Measurements from ENCODE around the gene CCNY. TPM values are rescaled to one million over a fixed set of nuclear protein-coding genes. Genes with fewer than 3 reads are reported as not detected.

Gene CCNY
- total RNA-seq, 1 donor, result 68.6 TPM

DNA sequence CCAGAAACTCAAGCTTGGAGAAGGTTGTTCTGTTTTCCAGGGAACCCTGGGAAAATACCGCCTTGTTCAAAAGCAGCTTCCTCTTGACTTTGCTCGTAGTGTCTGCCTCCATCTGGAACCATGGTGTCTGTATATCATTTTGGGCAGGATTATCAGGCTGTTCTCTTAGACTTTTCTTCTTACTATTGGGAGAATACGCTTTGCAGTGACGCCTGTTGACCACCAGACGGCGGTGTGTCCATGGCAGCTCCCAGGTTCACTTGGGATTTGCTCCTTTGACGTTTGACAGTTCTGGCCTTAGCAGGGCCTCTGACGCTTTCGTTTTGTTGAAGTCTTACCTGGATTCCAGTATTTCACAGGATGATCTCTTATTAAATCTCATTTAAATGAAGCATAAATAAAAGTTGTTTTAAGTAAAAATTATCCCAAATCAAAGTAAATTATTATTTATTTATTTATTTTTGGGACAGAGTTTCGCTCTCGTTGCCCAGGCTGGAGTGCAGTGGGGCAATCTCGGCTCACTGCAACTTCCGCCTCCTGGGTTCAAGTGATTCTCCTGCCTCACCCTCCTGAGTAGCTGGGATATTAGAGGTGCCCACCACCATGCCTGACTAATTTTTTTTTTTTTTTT, 227.1 kb downstream of the CCNY start:
- H3K4me3 ChIP-seq (ENCODE audit: low read length), result no peak overlapping the region
- no peaks in the 10 kb centered on the region for H3K27me3 ChIP-seq (ENCODE audit: insufficient read depth, low read length)
- no peaks in the 10 kb centered on the region for H3K9me3 ChIP-seq (ENCODE audit: low read depth, low read length)
- peaks cover 16% of the 10 kb centered on the region for H3K4me1 ChIP-seq (ENCODE audit: insufficient read depth, low read length)

GRCh38 chr10:35564341-35564968, 228.1 kb downstream of the CCNY start:
- Histone ChIP-seq H3K9me3 (ENCODE audit: low read depth, low read length) (no peaks in the 10 kb centered on the region), H3K27me3 (ENCODE audit: insufficient read depth, low read length) (no peaks in the 10 kb centered on the region), H3K4me3 (ENCODE audit: low read length) (no peak overlapping the region), H3K4me1 (ENCODE audit: insufficient read depth, low read length) (peaks cover 16% of the 10 kb centered on the region)

- H3K9me3 ChIP-seq (ENCODE audit: low read depth, low read length), result no peaks in the 10 kb centered on the region
- H3K27me3 ChIP-seq (ENCODE audit: insufficient read depth, low read length), result no peaks in the 10 kb centered on the region
- peaks cover 16% of the 10 kb centered on the region for H3K4me1 ChIP-seq (ENCODE audit: insufficient read depth, low read length)
- H3K4me3 ChIP-seq (ENCODE audit: low read length), result no peak overlapping the region
Measured at GRCh38 chr10:35565602-35566081, 229.3 kb downstream of the CCNY start.

DNA sequence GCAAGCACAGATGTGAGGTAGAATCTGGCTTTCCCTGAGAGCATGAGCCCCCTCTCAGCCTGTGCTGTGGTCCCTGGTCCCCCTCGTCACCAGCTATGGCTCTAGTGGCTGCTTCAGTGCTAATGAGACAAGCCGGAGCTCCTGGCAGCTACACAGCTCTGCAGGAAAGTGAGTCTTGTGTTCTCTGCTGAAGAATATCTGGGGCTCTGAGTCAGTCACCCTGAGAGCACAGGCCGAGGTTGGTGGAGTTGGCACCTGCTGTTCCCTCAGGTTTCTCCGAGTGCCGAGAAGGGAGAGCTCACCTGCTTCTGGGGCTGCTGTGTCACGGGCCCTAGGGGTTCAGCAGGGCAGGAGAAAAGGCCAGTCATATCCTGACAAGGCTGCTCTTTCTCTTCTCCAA, 231.6 kb downstream of the CCNY start:
- Histone ChIP-seq H3K9me3 (ENCODE audit: low read depth, low read length) (no peaks in the 10 kb centered on the region), H3K4me3 (ENCODE audit: low read length) (no peak overlapping the region), H3K4me1 (ENCODE audit: insufficient read depth, low read length) (peaks cover 16% of the 10 kb centered on the region), H3K27me3 (ENCODE audit: insufficient read depth, low read length) (no peaks in the 10 kb centered on the region)

DNA sequence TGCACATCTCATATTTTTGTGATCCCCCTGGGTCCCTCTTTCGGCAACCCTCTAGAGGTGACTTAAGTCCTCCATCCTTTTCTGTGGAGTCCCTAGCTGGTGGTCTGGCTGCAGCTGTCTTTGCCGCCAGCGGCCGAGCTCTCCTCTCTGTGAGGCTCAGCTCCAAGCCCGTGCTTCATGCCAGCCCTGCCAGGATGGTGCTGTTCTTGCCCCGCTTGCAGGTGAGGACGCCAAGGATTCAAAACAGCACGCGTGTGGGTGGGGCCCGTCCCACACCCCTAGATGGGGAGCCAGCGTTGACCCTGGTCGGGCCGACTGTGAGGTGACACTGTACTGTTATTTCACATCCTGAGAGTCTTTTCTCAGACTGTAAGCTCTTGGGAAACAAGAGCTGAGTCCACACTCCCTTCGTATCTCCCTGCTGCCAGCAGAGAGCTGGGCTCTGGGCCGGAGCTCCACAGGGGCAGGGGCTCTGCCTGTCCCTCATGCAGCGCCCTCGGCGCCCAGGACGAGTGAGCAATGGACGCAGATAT, 232.2 kb downstream of the CCNY start:
- Histone ChIP-seq H3K27me3 (ENCODE audit: insufficient read depth, low read length) (no peaks in the 10 kb centered on the region), H3K4me1 (ENCODE audit: insufficient read depth, low read length) (peaks cover 16% of the 10 kb centered on the region), H3K4me3 (ENCODE audit: low read length) (no peak overlapping the region), H3K9me3 (ENCODE audit: low read depth, low read length) (no peaks in the 10 kb centered on the region)

GRCh38 chr10:35569111-35569707, 232.9 kb downstream of the CCNY start:
- Histone ChIP-seq H3K9me3 (ENCODE audit: low read depth, low read length) (no peaks in the 10 kb centered on the region), H3K27me3 (ENCODE audit: insufficient read depth, low read length) (no peaks in the 10 kb centered on the region), H3K4me1 (ENCODE audit: insufficient read depth, low read length) (peaks cover 10% of the 10 kb centered on the region), H3K4me3 (ENCODE audit: low read length) (no peak overlapping the region)

DNA sequence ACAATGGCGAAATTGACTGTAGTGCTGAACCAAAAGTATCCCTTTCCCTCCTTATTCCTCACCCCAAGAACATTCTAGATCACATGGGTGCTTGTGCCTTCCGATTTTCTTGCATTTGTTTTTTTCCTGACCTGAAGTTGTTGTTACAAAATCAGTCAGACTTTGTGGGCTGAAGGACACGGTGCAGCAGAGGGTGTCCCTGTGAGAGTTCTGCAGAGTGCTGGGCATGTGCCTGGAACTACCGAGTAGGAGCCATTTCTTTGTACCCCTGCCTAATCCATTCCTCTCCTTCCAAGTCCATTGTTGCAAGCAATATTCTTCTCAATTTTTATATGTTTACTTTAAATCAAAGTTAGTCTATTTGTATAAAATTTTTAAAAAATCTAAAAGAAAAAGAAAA, 233.5 kb downstream of the CCNY start:
- Histone ChIP-seq H3K4me3 (ENCODE audit: low read length) (no peak overlapping the region), H3K4me1 (ENCODE audit: insufficient read depth, low read length) (peaks cover 4% of the 10 kb centered on the region), H3K9me3 (ENCODE audit: low read depth, low read length) (no peaks in the 10 kb centered on the region), H3K27me3 (ENCODE audit: insufficient read depth, low read length) (no peaks in the 10 kb centered on the region)

GRCh38 chr10:35570397-35570796, 234.1 kb downstream of the CCNY start:
- Histone ChIP-seq H3K9me3 (ENCODE audit: low read depth, low read length) (no peaks in the 10 kb centered on the region), H3K27me3 (ENCODE audit: insufficient read depth, low read length) (no peaks in the 10 kb centered on the region), H3K4me1 (ENCODE audit: insufficient read depth, low read length) (no peaks in the 10 kb centered on the region), H3K4me3 (ENCODE audit: low read length) (no peak overlapping the region)

- Histone ChIP-seq H3K4me3 (ENCODE audit: low read length) (no peak overlapping the region), H3K9me3 (ENCODE audit: low read depth, low read length) (no peaks in the 10 kb centered on the region), H3K27me3 (ENCODE audit: insufficient read depth, low read length) (no peaks in the 10 kb centered on the region), H3K4me1 (ENCODE audit: insufficient read depth, low read length) (no peaks in the 10 kb centered on the region)
Measured at GRCh38 chr10:35572583-35572982, 236.3 kb downstream of the CCNY start.

DNA sequence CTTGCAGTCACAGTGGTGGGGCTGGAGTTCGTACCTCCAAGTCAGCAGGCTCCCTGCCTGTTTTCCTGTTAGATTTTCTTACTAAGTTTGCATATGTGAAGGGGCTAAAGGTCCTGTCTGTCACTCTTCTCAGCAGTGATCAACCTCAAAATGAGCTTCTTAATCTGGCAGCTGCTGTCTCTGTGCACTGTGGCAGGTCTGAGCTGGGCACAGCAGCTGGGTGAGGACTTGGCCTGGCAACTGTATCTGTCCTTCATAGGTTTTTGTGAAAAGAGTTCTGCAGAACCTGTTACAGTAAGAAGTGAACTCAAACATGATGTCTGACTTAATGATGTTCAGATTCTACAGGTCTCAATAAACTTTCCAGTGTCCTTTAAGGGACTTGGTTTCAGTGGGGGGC, 237.5 kb downstream of the CCNY start:
- Histone ChIP-seq H3K9me3 (ENCODE audit: low read depth, low read length) (no peaks in the 10 kb centered on the region), H3K27me3 (ENCODE audit: insufficient read depth, low read length) (no peaks in the 10 kb centered on the region), H3K4me3 (ENCODE audit: low read length) (no peak overlapping the region), H3K4me1 (ENCODE audit: insufficient read depth, low read length) (no peaks in the 10 kb centered on the region)

DNA sequence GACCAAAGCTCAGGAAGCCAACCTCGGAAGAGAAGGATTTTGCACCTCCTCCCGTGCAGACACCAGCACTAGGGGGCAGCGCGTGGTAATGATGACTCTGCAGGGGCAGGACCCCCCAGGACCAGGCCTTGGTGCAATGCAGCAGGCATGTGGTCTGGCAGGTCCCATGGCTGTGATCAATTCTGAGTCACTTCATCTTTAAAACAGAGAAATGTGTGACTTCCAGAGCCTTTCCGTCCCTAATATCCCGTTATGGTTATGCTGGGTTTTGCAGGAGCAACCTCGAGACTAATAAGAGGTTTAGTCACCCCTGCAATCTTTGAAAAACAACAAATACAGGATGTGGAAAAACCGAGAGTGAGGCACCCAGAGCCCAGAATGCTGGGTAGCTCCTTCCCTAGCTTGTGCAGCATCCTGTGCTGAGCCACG, 238.6 kb downstream of the CCNY start:
- no peaks in the 10 kb centered on the region for H3K4me1 ChIP-seq (ENCODE audit: insufficient read depth, low read length)
- H3K27me3 ChIP-seq (ENCODE audit: insufficient read depth, low read length), result no peaks in the 10 kb centered on the region
- no peaks in the 10 kb centered on the region for H3K9me3 ChIP-seq (ENCODE audit: low read depth, low read length)
- H3K4me3 ChIP-seq (ENCODE audit: low read length), result no peak overlapping the region

GRCh38 chr10:35575640-35576039, 239.3 kb downstream of the CCNY start:
- H3K4me3 ChIP-seq (ENCODE audit: low read length), result no peak overlapping the region
- no peaks in the 10 kb centered on the region for H3K4me1 ChIP-seq (ENCODE audit: insufficient read depth, low read length)
- H3K9me3 ChIP-seq (ENCODE audit: low read depth, low read length), result no peaks in the 10 kb centered on the region
- H3K27me3 ChIP-seq (ENCODE audit: insufficient read depth, low read length), result no peaks in the 10 kb centered on the region

- Histone ChIP-seq H3K9me3 (ENCODE audit: low read depth, low read length) (no peaks in the 10 kb centered on the region), H3K4me1 (ENCODE audit: insufficient read depth, low read length) (no peaks in the 10 kb centered on the region), H3K27me3 (ENCODE audit: insufficient read depth, low read length) (no peaks in the 10 kb centered on the region)
Measured at GRCh38 chr10:35576730-35577129, 240.4 kb downstream of the CCNY start.

DNA sequence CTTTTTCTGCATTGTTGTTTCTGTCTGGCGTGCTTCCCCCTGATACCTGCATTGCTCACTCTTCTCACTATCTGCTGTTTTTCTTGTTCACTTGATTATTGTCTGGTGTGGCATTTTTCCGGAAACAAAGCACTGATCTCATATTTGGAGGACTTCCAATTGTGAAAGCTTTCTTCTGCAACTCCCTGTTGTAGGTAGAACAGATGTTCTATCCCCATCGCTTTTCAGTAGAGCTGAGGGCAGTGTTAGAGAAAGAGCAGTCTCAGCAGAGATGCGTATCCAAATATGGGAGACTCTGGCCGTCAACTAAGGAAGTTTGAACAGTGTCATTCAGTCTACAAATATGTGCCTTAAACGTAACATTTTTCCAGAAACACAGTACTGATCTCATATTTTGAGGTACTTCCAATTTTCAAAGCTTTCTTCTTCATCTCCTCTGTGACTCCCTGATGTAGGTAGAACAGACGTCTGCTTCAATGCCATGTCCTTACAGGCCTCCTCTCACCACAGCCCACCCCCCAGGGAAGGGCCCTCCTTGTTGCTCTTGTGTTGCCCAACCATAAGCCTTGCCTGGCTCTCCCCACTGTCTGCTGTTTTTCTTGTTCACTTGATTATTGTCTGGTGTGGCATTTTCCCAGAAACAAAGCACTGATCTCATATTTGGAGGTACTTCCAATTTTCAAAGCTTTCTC, 241.8 kb downstream of the CCNY start:
- Histone ChIP-seq H3K4me3 (ENCODE audit: low read length) (no peak overlapping the region), H3K9me3 (ENCODE audit: low read depth, low read length) (no peaks in the 10 kb centered on the region), H3K4me1 (ENCODE audit: insufficient read depth, low read length) (no peaks in the 10 kb centered on the region), H3K27me3 (ENCODE audit: insufficient read depth, low read length) (no peaks in the 10 kb centered on the region)

More at GRCh38 chr10:35576730-35577129, 240.4 kb downstream of the CCNY start:
- no peak overlapping the region for H3K4me3 ChIP-seq (ENCODE audit: low read length)

GRCh38 chr10:35578618-35578956, 242.3 kb downstream of the CCNY start:
- no peaks in the 10 kb centered on the region for H3K4me1 ChIP-seq (ENCODE audit: insufficient read depth, low read length)
- no peak overlapping the region for H3K4me3 ChIP-seq (ENCODE audit: low read length)
- H3K27me3 ChIP-seq (ENCODE audit: insufficient read depth, low read length), result no peaks in the 10 kb centered on the region
- no peaks in the 10 kb centered on the region for H3K9me3 ChIP-seq (ENCODE audit: low read depth, low read length)

Data from mononuclear cell (primary cell).